HG03460 (cell line): Measurements from ENCODE around the gene EML6.
"Not testable (repeated sequence)": the region's sequence is repeated elsewhere in the genome, so short reads cannot be mapped to it uniquely, and the experiment has no call there.

Experiments
- ATAC-seq: cut with Tn5 transposase; IDR thresholded peaks from one replicate; pipeline ENCODE4 v1.9.1; 2021; ENCODE audit not compliant: unreplicated experiment

EML6 gene

DNA sequence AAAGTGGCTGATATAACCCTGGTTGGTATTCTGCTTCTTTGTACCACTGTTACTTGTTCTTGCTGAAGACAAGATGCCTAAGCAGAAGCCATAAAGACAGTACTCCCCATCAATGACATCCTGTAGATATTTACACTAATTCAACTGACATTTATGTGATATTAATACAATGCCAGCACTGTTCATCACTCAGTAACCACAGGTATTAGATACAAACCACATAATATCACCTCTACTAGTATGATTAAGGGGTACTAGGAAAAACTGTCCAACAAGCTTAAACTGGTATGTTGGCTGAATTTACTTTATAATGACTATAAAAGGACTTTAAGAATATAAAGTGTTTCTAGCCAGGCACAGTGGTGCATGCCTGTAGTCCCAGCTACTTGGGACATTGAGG is 261.0 kb downstream of the EML6 start:
- ATAC-seq: no peak

GRCh38 chr2:54986264-54986663 is 262.8 kb downstream of the EML6 start:
- no peak for ATAC-seq

DNA sequence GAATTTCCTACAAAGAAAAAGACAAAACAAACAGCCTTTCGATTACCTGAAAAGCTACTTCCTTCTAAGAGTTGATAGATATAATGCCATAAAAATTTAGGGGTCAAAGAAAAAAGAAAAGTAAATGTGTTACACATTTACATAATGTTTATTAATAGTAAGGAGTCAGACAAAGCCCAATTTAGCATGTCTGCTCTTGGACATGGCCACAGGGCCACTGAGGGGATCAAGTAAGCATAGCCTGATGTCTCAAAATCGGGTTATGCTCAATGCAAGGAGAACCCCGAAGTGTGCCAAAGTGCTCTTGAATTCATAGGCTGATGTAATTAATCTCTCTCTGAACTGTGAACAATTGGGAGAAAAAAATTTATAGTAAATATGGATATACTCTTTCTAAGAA is 265.1 kb downstream of the EML6 start:
- no peak for ATAC-seq

DNA sequence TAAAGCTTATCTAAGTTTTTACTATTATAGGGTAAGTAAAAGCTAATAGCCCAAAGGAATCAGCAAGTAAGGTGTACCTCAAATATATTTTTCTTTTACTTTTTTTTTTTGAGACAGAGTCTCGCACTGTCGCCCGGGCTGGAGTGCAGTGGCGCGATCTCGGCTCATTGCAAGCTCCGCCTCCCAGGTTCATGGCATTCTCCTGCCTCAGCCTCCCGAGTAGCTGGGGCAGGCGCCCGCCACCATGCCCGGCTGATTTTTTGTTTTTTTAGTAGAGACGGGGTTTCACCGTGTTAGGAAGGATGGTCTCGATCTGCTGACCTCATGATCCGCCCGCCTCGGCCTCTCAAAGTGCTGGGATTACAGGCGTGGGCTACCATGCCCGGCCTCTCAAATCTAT is 267.2 kb downstream of the EML6 start:
- ATAC-seq: not testable (repeated sequence)

- no peak for ATAC-seq
Measured at GRCh38 chr2:54995553-54995952, 272.1 kb downstream of the EML6 start.

DNA sequence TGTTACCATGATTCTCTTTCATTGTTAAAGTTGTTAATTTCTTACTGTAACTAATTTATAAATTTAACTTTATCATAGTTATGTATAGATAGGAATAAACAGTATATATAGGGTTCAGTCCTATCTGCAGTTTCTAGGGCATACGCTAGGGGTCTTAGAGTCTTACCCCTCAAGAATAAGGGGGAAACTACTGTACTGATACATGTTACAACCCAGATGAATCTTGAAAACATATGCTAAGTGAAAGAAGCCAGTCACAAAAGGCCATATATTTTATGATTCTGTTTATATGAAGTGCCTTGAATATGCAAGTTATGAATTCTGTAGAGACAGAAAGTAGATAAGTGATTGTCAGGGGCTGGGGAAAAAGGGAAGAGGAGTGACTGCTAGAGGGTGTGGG is 274.4 kb downstream of the EML6 start:
- ATAC-seq: no peak

DNA sequence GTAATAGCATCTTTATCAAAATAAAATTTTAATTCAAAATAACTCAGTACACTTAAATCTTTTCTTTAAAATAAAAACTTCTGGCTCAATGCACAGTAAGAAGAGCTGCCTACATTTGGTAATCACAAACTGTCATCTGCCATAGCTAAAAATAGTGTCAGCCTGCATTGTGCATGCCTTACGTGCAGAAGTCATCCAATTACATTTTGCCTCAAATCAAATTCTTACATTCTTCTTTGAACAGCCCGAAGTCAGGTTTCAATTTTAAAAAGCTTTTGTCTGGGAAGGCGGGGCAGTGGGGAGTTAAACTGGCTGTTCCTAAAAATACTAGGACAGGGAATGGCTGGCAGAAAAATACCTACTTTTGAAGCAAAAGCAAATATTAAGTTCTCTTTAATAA is 275.7 kb downstream of the EML6 start:
- ATAC-seq: no peak

DNA sequence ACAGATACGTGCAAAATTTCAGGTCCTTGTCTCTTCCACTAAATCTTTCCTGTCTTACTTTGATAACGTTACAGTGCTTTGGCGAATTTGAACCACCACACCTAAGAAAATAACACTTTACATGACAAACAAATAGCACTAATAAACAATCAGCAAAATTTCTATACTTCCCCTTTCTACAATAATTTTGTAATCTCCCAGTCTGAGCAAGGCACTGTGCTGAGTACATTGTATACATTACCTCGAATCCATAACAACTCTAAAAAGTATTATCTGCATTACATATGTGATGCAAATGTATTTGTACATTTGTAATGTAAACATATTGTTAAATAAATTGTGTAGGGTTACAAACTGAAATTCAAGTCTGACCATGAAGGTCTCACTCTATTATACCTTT is 276.9 kb downstream of the EML6 start:
- ATAC-seq: no peak

GRCh38 chr2:55001716-55002115 is 278.3 kb downstream of the EML6 start:
- no peak for ATAC-seq

GRCh38 chr2:55003706-55004639 is 280.5 kb downstream of the EML6 start:
- no peak for ATAC-seq

- ATAC-seq: no peak
Measured at GRCh38 chr2:55006306-55006705, 282.8 kb downstream of the EML6 start.

GRCh38 chr2:55009277-55010060 is 286.0 kb downstream of the EML6 start:
- ATAC-seq: no peak

- peak; percentile 92 for ATAC-seq
Measured at GRCh38 chr2:55010149-55010591, 286.7 kb downstream of the EML6 start.

DNA sequence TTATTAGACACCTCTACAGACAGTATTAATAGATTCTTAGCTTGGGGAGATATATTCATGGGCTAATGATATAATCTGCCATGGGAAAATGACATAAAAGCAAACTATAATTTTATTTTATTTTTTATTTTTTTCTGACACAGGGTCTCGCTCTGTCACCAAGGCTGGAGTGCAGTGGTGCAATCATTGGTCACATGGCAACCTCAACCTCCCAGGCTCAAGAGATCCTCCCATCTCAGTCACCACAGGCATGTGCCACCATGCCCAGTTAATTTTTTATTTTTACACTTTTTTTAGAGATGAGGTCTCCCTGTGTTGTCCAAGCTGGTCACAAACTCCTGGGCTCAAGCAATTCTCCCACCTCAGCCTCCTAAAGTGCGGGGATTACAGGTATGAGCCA is 287.5 kb downstream of the EML6 start:
- ATAC-seq: no peak

- no peak for ATAC-seq
Measured at GRCh38 chr2:55011831-55012671, 288.6 kb downstream of the EML6 start.

DNA sequence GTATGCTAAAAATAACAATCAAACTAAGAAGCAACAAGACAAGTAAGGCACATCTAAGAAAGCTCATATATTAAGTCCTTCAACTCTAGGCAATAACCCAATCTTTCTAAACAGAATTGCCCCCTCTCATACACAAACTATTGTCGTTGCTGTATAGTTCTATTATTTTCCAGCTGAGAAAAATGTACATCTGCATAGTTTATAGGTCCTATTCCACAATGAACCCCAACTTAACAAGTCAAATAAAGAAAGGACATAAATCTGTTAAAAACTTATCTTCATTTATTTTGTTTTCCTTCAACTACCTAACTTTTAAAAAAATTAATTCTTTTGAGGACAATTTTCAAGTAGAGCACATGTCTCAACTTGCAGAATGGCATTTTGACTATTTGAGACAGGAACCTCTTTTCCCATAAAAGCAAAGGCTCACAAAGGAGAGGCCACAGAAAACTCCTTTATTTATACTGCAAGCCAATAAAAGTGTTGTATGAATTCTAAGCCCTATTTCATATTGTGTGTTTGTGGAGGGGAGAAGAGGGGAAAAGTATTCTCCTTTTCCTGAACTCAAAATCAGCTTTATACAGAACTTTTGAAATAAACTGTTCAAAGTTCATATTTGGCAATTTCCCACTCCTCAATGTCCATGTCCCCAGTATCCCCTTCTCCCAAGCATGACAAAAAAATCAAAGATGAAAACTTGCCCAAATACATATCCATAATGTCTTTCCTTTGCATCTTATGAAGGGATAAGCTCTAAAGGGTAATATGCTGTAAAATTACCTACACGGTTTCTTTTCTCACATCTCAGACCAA is 289.4 kb downstream of the EML6 start:
- ATAC-seq: no peak

DNA sequence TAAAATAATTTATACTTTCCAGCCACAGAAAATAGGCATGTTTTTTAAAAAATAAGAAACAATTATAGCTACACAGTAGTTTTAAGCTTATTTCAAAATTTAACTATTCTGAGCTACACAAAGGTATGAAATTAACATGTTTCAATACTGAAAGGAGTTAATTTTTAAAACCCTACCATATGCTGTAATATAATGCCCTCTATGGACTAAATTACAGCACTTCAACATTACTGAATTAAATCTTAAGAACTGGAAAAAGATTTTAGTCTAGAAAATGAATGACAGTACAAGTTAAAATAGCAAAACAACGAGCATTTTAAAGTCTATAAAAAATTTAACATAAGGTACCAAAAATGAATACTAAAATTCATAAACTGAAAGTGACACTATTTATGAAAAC is 290.5 kb downstream of the EML6 start:
- no peak for ATAC-seq

DNA sequence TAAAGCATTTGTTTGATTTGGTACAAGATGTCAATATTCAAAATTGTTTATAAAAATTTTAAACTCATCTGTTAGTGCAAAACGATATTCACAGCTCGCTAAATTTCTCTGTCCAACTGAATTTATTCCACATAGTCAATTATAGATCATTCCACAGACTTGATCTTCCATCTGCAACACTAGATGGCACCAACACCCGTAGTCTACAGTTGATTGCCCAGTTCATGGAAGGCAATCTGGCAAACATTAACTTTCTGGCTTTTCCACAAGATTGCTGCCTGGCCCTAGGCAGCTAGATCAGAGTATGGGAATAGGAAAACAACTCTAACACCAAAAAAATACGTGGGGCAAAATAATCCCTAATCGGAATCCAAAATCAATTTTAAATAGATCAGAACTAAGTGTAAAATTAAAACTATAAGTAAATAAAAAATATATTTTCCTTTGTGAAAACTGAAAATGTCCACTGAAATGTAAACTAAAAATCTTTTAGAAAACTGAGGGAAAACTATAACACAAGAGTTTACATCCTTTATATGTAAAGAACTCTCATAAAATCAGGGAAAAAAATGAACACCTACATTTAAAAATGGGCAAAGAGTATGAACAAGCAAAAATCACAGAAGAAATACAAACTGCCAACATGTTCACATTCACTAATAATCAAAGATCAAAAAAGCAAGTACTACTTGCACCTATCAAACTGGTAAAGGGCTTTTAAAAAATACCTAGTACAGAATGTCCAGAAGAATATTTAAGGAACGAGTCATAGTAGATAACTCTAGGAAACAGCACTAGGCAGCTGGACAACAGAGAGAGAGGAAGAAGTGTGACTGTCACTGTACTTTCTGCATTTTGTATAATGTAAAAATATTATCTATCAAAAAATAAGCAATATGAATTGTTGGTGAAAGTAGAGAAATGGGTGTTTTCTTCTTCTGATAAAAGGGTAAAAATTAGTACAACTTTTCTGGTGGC is 291.8 kb downstream of the EML6 start:
- ATAC-seq: no peak

DNA sequence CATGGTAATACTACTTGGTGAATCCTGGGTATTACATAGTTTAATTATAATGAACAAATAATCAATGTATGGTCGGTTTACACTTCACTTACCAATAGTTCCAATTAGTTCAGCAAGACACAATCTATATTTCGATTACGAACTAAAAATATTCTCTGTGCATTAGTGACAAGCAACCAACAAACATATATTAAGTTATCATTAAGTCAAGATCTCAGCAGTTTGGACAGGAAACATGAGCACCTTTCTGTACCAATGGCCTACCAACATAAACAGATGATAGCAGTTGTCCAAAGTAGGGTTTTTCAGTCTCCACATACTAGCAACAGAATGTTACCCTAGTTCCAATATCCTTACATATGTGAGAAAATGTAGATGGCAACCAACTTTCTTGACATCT is 294.0 kb downstream of the EML6 start:
- no peak for ATAC-seq
